Measurements from ENCODE around the gene SI.

DNA sequence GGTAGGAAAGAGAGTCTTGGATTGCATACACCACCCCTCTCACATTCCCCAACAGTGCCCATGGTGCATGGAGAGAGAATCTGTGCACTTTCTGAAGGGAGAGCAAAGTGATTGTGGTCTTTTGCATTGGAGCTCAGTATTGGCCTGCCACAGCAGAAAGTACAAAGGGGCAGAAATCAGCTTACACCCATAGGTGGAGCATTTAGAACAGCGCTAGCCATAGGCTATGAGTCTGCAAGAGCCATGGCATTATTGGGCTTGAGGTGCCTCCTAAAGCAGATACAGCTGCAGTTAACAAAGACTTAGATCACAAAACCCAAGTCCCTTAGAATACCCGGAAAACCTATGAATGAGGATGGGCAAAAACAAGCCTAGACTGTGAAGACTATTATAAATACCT is 21.8 kb downstream of the SI start:
- TF ChIP-seq ZNF324 (tag by site-specific recombination; IDR thresholded peaks at IDR 0.05) (no peak), EGR2 (tag by site-specific recombination; IDR thresholded peaks at IDR 0.05; ENCODE audit: low read depth) (no peak), TCF7L2 (IDR thresholded peaks at IDR 0.05; ENCODE audit: borderline replicate concordance, low read depth, low read length) (no peak), ZNF274 (IDR thresholded peaks at IDR 0.05; ENCODE audit: low read length) (no peak), ZNF274 (tag by site-specific recombination; IDR thresholded peaks at IDR 0.05; ENCODE audit: borderline replicate concordance) (no peak)
- TF ChIP-seq, protein P1, sequence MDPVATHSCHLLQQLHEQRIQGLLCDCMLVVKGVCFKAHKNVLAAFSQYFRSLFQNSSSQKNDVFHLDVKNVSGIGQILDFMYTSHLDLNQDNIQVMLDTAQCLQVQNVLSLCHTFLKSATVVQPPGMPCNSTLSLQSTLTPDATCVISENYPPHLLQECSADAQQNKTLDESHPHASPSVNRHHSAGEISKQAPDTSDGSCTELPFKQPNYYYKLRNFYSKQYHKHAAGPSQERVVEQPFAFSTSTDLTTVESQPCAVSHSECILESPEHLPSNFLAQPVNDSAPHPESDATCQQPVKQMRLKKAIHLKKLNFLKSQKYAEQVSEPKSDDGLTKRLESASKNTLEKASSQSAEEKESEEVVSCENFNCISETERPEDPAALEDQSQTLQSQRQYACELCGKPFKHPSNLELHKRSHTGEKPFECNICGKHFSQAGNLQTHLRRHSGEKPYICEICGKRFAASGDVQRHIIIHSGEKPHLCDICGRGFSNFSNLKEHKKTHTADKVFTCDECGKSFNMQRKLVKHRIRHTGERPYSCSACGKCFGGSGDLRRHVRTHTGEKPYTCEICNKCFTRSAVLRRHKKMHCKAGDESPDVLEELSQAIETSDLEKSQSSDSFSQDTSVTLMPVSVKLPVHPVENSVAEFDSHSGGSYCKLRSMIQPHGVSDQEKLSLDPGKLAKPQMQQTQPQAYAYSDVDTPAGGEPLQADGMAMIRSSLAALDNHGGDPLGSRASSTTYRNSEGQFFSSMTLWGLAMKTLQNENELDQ (tag by site-specific recombination; IDR thresholded peaks at IDR 0.05; ENCODE audit: low read depth), result no peak
- TF ChIP-seq, protein P2, sequence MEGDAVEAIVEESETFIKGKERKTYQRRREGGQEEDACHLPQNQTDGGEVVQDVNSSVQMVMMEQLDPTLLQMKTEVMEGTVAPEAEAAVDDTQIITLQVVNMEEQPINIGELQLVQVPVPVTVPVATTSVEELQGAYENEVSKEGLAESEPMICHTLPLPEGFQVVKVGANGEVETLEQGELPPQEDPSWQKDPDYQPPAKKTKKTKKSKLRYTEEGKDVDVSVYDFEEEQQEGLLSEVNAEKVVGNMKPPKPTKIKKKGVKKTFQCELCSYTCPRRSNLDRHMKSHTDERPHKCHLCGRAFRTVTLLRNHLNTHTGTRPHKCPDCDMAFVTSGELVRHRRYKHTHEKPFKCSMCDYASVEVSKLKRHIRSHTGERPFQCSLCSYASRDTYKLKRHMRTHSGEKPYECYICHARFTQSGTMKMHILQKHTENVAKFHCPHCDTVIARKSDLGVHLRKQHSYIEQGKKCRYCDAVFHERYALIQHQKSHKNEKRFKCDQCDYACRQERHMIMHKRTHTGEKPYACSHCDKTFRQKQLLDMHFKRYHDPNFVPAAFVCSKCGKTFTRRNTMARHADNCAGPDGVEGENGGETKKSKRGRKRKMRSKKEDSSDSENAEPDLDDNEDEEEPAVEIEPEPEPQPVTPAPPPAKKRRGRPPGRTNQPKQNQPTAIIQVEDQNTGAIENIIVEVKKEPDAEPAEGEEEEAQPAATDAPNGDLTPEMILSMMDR (tag by site-specific recombination; IDR thresholded peaks at IDR 0.05), result no peak

Data from HEK293 (cell line).